ENCODE results near the gene LRRC3.

Gene LRRC3

DNA sequence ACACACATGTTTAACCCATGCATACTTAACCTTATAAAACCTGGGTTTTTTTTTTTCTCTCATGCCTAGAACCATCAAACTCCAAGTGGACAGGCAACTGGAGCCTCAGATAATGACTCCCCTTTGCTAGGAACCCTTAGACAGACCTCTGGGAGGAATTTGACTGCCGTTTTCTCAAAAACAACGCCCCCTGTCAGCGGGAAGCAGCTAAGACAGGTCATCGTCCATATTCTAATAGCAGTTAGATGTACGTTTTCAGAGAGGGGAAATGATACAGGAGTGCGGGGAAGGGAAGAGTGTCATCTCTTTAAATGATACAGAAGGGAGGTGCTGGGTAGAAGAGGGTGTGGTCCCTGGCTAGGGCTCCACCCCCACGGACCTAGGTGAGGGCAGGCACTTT is 34.7 kb downstream of the LRRC3 start:
- DNase-seq (ENCODE audit: low read depth, low spot score), result no peak
- Histone ChIP-seq H3K4me3 (ENCODE audit: low read length) (no peak overlapping the region), H3K36me3 (ENCODE audit: control insufficient read depth, insufficient read depth, low read length) (peaks cover 7% of the 10 kb centered on the region; the same call in 1 of the 2 replicates), H3K4me1 (ENCODE audit: control insufficient read depth, insufficient read depth, low read length) (no peaks in the 10 kb centered on the region), H3K9me3 (ENCODE audit: control insufficient read depth, insufficient read depth, low read length) (no peaks in the 10 kb centered on the region), H3K27me3 (ENCODE audit: control insufficient read depth, insufficient read depth, low read length) (no peaks in the 10 kb centered on the region), H3K27ac (ENCODE audit: low read length) (no peak overlapping the region)
- no CpG with 5 or more reads among the region's 7 CpGs for WGBS (ENCODE audit: insufficient coverage, insufficient read length)

- Histone ChIP-seq H3K27ac (ENCODE audit: low read length) (no peak overlapping the region), H3K27me3 (ENCODE audit: control insufficient read depth, insufficient read depth, low read length) (no peaks in the 10 kb centered on the region), H3K4me3 (ENCODE audit: low read length) (no peak overlapping the region), H3K4me1 (ENCODE audit: control insufficient read depth, insufficient read depth, low read length) (no peaks in the 10 kb centered on the region), H3K36me3 (ENCODE audit: control insufficient read depth, insufficient read depth, low read length) (peaks cover 7% of the 10 kb centered on the region; the same call in 1 of the 2 replicates), H3K9me3 (ENCODE audit: control insufficient read depth, insufficient read depth, low read length) (no peaks in the 10 kb centered on the region)
- DNase-seq (ENCODE audit: low read depth, low spot score), result no peak
- no CpG with 5 or more reads among the region's 19 CpGs for WGBS (ENCODE audit: insufficient coverage, insufficient read length)
These were observed 35.1 kb downstream of the LRRC3 start for GRCh38 chr21:44490405-44490804.

DNA sequence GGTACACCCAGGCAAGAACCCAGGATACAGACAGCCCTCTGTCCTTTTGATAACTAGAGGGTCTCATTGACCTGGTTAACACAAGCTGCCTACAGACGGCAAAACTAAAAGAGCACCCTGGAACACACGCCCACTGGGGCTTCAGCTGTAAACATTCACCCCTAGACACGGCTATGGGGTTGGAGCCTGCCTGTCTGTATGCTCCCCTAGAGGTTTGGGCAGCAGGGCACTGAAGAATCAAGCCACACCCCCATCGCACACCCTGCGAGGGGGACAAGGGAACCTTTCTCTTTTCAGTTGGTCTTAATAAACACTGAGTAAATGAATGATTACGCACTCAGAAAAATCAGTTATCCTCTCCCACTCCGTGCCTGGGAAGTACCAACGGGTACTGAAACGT is 35.5 kb downstream of the LRRC3 start:
- DNase-seq (ENCODE audit: low read depth, low spot score), result no peak
- no peak overlapping the region for H3K4me3 ChIP-seq (ENCODE audit: low read length)
- no peak overlapping the region for H3K27ac ChIP-seq (ENCODE audit: low read length)
- H3K27me3 ChIP-seq (ENCODE audit: control insufficient read depth, insufficient read depth, low read length), result no peaks in the 10 kb centered on the region
- WGBS (ENCODE audit: insufficient coverage, insufficient read length), result no CpG with 5 or more reads among the region's 9 CpGs
- peaks cover 7% of the 10 kb centered on the region; the same call in 1 of the 2 replicates for H3K36me3 ChIP-seq (ENCODE audit: control insufficient read depth, insufficient read depth, low read length)
- no peaks in the 10 kb centered on the region for H3K4me1 ChIP-seq (ENCODE audit: control insufficient read depth, insufficient read depth, low read length)
- no peaks in the 10 kb centered on the region for H3K9me3 ChIP-seq (ENCODE audit: control insufficient read depth, insufficient read depth, low read length)

DNA sequence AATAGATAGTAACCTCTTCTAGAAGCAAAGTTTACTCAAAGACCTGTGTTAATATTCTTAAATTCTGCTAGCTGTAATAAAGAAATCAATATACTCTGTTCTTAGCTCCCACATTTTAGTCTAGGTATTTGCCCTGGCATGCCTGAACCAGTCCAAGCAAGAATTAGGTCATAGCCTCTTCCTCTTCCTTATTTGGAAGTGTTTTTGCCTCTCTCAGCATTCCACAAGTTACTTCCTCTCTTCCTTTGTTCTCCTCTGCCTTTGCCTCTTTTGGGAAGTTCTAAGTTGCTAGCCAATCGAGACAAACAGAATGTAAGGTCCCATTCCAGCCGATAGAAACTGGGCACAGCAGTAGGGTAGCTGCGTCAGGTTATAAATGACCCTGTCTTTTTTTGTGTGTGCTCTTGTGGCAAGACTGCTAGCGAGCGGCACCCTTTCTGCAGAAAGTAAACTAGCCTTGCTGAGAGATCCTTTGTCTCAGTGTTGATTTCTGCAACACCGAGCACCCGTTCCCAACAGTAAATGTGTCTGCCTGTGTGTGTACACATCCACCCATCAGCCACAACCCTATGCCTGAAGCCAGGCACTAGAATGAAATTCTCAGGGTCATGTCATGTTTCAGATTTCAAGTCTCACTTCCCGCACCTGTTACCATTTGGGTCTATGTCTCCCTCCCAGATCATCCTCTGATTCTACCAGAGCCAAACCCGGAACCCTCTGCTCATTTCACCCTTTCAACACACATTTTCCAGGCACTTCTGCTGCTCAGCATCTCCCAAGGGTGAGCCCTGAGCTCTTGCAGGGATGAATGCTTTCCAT is 37.5 kb downstream of the LRRC3 start:
- Histone ChIP-seq H3K9me3 (ENCODE audit: control insufficient read depth, insufficient read depth, low read length) (no peaks in the 10 kb centered on the region), H3K4me3 (ENCODE audit: low read length) (no peak overlapping the region), H3K36me3 (ENCODE audit: control insufficient read depth, insufficient read depth, low read length) (peaks cover 7% of the 10 kb centered on the region; the same call in 1 of the 2 replicates), H3K27me3 (ENCODE audit: control insufficient read depth, insufficient read depth, low read length) (no peaks in the 10 kb centered on the region), H3K27ac (ENCODE audit: low read length) (no peak overlapping the region), H3K4me1 (ENCODE audit: control insufficient read depth, insufficient read depth, low read length) (no peaks in the 10 kb centered on the region; the same call in 1 of the 2 replicates)
- WGBS (ENCODE audit: insufficient coverage, insufficient read length), result no CpG with 5 or more reads among the region's 9 CpGs
- DNase-seq (ENCODE audit: low read depth, low spot score), result no peak

DNA sequence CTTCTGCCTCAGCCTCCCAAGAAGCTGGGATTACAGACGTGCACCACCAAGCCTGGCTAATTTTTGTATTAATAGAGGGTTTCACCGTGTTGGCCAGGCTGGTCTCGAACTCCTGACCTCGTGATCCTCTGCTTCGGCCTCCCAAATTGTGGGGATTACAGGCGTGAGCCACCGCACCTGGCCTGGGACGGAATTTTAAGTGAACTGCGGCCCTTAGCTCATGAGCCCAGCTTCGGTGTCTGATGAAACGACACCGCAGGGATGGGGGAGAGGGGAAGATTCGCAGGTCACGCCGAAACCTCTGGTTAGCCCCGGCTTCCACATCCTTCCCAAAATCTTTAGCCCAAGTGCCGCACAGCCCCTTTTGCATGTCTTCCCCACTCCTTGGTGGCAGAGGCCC is 39.1 kb downstream of the LRRC3 start:
- no peaks in the 10 kb centered on the region for H3K27me3 ChIP-seq (ENCODE audit: control insufficient read depth, insufficient read depth, low read length)
- no peak overlapping the region for H3K4me3 ChIP-seq (ENCODE audit: low read length)
- no peak for DNase-seq (ENCODE audit: low read depth, low spot score)
- H3K27ac ChIP-seq (ENCODE audit: low read length), result no peak overlapping the region
- peaks cover 7% of the 10 kb centered on the region; the same call in 1 of the 2 replicates for H3K36me3 ChIP-seq (ENCODE audit: control insufficient read depth, insufficient read depth, low read length)
- no peaks in the 10 kb centered on the region for H3K9me3 ChIP-seq (ENCODE audit: control insufficient read depth, insufficient read depth, low read length)
- H3K4me1 ChIP-seq (ENCODE audit: control insufficient read depth, insufficient read depth, low read length), result no peaks in the 10 kb centered on the region; the same call in 1 of the 2 replicates
- no CpG with 5 or more reads among the region's 17 CpGs for WGBS (ENCODE audit: insufficient coverage, insufficient read length)

DNA sequence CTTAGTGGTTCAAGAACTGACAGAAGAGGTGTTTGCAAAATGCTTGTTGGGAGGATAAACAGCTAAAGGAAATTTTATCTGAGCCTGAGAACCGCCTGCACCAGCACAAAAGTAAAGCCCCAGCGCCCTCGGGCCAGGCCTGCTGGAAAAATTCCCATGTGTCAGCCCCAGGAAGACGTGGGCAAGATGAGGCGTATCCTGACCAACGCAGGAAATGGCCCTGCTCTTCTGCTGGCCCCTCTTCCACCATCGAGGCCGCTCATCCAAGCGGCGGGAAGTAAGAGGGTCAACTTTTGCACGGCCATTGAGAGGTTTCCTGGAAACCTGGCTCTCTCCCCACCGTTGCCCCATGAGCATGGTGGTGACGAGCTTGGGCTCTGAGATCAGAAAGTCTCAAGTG is 39.6 kb downstream of the LRRC3 start:
- H3K27me3 ChIP-seq (ENCODE audit: control insufficient read depth, insufficient read depth, low read length), result no peaks in the 10 kb centered on the region
- H3K4me3 ChIP-seq (ENCODE audit: low read length), result no peak overlapping the region
- WGBS (ENCODE audit: insufficient coverage, insufficient read length), result no CpG with 5 or more reads among the region's 13 CpGs
- H3K9me3 ChIP-seq (ENCODE audit: control insufficient read depth, insufficient read depth, low read length), result no peaks in the 10 kb centered on the region
- H3K36me3 ChIP-seq (ENCODE audit: control insufficient read depth, insufficient read depth, low read length), result peaks cover 7% of the 10 kb centered on the region; the same call in 1 of the 2 replicates
- H3K4me1 ChIP-seq (ENCODE audit: control insufficient read depth, insufficient read depth, low read length), result no peaks in the 10 kb centered on the region; the same call in 1 of the 2 replicates
- no peak for DNase-seq (ENCODE audit: low read depth, low spot score)
- no peak overlapping the region for H3K27ac ChIP-seq (ENCODE audit: low read length)

DNA sequence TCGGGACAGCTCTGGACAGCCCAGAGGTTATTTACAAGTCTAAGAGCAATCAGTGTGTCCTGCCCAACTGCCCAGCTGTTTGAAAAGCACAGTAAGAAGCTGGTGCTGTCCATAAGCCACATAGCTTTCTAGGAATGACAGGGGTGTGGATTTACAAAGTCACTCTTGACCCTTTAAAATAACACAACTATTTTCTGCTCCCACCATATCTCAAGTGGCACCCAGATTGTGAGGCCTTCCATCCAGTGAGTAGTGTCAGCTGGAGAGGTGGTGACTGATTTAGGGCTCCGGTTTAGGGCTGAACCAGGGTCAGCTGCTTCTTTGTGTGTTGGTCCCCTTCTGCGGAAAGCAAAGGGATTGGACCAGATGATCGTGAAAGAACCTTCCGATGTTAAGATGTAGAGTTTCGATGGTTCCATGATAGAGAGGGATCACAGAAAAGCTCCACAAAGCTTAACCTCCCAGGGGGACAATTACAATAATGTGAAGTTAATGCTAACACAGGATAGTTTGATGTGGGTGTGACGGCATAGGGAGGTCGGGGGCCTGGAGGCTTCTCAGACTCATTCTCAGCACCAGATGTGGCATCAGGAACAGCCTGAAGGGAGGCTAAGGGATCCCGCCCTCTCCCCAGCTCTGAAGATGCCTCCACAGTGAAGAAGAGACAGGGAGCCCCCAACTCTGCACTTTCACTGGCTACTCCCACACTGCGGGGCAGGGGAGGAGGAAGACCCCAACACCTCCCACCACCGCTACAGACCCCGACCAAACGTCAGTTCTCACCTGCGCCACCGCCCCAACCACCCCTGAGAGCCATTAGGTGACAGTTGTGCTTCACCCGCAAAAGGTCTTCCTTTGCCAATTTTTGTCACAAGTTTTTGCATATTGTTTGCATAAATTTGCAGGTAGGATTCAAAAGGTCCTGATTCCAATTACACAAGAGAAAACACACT is 40.6 kb downstream of the LRRC3 start:
- no peak overlapping the region for H3K27ac ChIP-seq (ENCODE audit: low read length)
- DNase-seq (ENCODE audit: low read depth, low spot score), result no peak
- no peaks in the 10 kb centered on the region; the same call in 1 of the 2 replicates for H3K4me1 ChIP-seq (ENCODE audit: control insufficient read depth, insufficient read depth, low read length)
- H3K4me3 ChIP-seq (ENCODE audit: low read length), result no peak overlapping the region
- H3K9me3 ChIP-seq (ENCODE audit: control insufficient read depth, insufficient read depth, low read length), result no peaks in the 10 kb centered on the region
- H3K27me3 ChIP-seq (ENCODE audit: control insufficient read depth, insufficient read depth, low read length), result no peaks in the 10 kb centered on the region
- peaks cover 6% of the 10 kb centered on the region; the same call in 1 of the 2 replicates for H3K36me3 ChIP-seq (ENCODE audit: control insufficient read depth, insufficient read depth, low read length)
- WGBS (ENCODE audit: insufficient coverage, insufficient read length), result no CpG with 5 or more reads among the region's 16 CpGs

DNA sequence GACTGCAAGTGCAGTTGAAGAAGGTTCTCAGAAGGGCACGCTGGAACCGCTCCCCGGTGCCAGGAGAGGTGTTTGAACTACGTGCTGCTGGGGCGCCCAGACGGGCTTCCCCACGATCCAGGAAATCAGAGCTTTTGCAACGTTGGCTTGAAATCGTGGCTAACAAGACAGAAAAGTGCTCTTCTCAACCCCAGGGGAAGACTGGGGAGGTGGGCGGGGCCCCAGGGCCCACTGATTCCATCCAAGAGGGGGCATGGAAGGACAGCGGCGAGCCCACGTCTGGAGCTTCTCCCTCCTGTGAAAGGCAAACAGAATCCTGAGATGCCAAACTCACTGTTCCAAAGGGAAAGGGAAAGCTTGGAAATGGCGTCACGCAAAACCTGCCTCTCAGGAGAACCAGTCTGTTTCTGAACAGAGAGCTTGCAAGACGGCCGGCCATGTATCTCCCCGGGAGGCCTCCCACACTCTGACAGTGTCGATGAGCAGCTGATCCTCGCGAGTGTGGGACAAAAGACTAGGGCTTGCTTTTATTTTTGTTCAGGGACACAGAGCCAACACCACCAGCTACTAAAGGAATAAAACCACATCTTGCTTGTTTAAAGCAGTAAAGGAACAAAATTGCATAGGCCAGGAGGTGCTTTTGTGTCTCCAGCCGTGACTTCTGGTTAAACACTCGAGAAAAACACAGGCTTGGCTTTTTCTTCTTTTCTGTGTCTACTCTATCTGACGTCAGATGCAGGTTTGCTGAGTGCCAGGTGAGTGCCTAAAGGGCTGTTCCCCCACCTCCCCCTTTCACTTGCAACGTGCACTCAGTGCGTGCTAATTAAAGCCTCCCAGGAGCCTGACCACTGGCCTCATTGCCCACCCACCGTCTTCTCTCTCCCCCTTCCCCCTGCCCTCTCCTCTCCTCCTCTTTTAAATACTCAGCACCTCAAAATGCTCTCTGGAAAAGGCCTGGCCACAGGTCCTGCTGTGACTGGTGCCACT is 41.5 kb downstream of the LRRC3 start:
- DNase-seq (ENCODE audit: low read depth, low spot score), result no peak

DNA sequence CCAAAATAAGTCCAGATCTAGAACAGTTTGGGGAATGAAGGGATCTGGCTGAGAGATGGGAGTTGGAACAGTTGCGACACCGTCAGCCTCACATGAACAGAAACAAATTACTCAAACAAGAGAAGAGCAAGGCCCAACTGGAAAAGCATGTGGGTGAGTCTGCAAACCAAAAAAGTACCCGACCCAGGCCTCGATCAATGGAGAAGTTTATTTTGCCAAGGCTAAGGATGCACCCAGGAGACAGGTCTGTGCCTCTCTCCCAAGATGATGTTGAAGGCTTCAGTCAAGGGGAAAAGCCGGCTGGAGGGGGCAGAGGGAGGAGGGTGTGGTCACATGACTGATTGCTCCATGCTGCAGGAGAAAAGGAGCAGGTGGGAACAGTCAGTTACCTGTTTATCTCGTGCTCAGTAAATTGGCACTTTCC is 42.4 kb downstream of the LRRC3 start:
- no CpG with 5 or more reads among the region's 6 CpGs for WGBS (ENCODE audit: insufficient coverage, insufficient read length)
- DNase-seq (ENCODE audit: low read depth, low spot score), result no peak
- H3K27me3 ChIP-seq (ENCODE audit: control insufficient read depth, insufficient read depth, low read length), result no peaks in the 10 kb centered on the region

More for the DNA sequence above, 41.5 kb downstream of the LRRC3 start:
- Histone ChIP-seq H3K4me3 (ENCODE audit: low read length) (no peak overlapping the region), H3K36me3 (ENCODE audit: control insufficient read depth, insufficient read depth, low read length) (peaks cover 2% of the 10 kb centered on the region; the same call in 1 of the 2 replicates), H3K27me3 (ENCODE audit: control insufficient read depth, insufficient read depth, low read length) (no peaks in the 10 kb centered on the region), H3K9me3 (ENCODE audit: control insufficient read depth, insufficient read depth, low read length) (no peaks in the 10 kb centered on the region), H3K27ac (ENCODE audit: low read length) (no peak overlapping the region), H3K4me1 (ENCODE audit: control insufficient read depth, insufficient read depth, low read length) (no peaks in the 10 kb centered on the region; the same call in 1 of the 2 replicates)
- WGBS (ENCODE audit: insufficient coverage, insufficient read length), result no CpG with 5 or more reads among the region's 27 CpGs

More for the DNA sequence above, 42.4 kb downstream of the LRRC3 start:
- Histone ChIP-seq H3K4me1 (ENCODE audit: control insufficient read depth, insufficient read depth, low read length) (no peaks in the 10 kb centered on the region; the same call in 1 of the 2 replicates), H3K4me3 (ENCODE audit: low read length) (no peak overlapping the region), H3K36me3 (ENCODE audit: control insufficient read depth, insufficient read depth, low read length) (no peaks in the 10 kb centered on the region), H3K27ac (ENCODE audit: low read length) (no peak overlapping the region), H3K9me3 (ENCODE audit: control insufficient read depth, insufficient read depth, low read length) (no peaks in the 10 kb centered on the region)

Data from iPS DF 6.9 (cell line).